ENCODE data around the gene AKAP5.

GRCh38 chr14:64463873-64464272 lies 1.4 kb upstream of the AKAP5 start:
- TF ChIP-seq CTCF (IDR thresholded peaks at IDR 0.05; ENCODE audit: insufficient read depth, low read depth, low read length) (no peak), EZH2 (IDR thresholded peaks at IDR 0.05; ENCODE audit: insufficient read depth, low read length) (no peak)

Measured in astrocyte (in vitro differentiated cells and primary cell).